ENCODE data around the gene GAL3ST3. TPM values are rescaled to one million over a fixed set of nuclear protein-coding genes. Genes with fewer than 3 reads are reported as not detected.

GAL3ST3 gene
- total and polyA plus RNA-seq, 2 experiments from 2014 or later: 15.6 to 63.4 TPM

DNA sequence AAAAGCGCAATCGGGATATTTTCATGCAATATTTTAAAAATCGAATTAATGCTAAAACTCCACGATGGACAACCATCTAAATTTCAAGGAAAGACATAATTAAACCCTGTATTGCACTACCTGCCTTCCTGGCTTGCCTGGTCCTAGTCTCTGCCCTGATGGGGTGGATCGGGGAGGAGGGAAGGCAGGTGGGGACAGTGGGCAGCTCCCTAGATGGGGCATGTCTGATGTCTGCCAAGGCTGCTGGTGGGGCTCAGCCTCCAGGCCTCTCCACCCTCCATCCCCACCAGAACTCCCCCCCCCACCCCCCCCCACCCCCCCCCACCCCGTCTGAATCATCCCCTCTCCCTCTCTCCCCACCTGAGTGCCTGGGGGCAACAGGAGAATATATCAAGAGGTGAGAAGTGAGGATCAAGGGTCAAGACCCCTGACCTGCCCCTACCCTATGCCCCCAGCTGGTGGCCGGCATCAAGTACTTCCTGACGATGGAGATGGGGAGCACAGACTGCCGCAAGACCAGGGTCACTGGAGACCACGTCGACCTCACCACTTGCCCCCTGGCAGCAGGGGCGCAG lies 36.5 kb downstream of the GAL3ST3 start:
- 0 out of 2 replicates have a peak, but pooled peaks cover 3% of the 10 kb centered on the region for H3F3A ChIP-seq (replicated peaks; ENCODE audit: low read depth)
- no peaks in the 10 kb centered on the region for H3K4me1 ChIP-seq (ENCODE audit: insufficient read depth)
- H3K4me3 ChIP-seq: peak overlapping the region; percentile 57
- H3K27ac ChIP-seq (ENCODE audit: low read depth): no peak overlapping the region
- H3K4me2 ChIP-seq: peak overlapping the region; percentile 80
- no peak for ATAC-seq
- Mint-ChIP-seq H3K4me1 (peaks cover 6% of the 10 kb centered on the region; the same call in 2 of the 3 replicates), H3K9me3 (no peaks in the 10 kb centered on the region), H3K36me3 (ENCODE audit: low read depth) (no peaks in the 10 kb centered on the region), H3K4me3 (peak overlapping the region; percentile 56; the same call in 2 of the 3 replicates), H3K27ac (no peak overlapping the region), H3K27me3 (ENCODE audit: insufficient read depth, low read depth, poor library complexity) (peaks cover 15% of the 10 kb centered on the region)
- no peaks in the 10 kb centered on the region for H4K20me1 ChIP-seq (replicated peaks; ENCODE audit: insufficient read depth)
- H3K27me3 ChIP-seq (ENCODE audit: insufficient read depth): peaks cover 23% of the 10 kb centered on the region
- H2AFZ ChIP-seq: peak overlapping the region; percentile 97; the same call in 1 of the 2 replicates
- H3K79me2 ChIP-seq (replicated peaks; ENCODE audit: insufficient read depth): no peaks in the 10 kb centered on the region
- no peak for DNase-seq (ENCODE audit: low spot score)
- no peaks in the 10 kb centered on the region for H3K9me2 ChIP-seq (ENCODE audit: insufficient read depth)
- no peaks in the 10 kb centered on the region for H3K36me3 ChIP-seq (ENCODE audit: insufficient read depth)
- TF ChIP-seq EZH2 (IDR thresholded peaks at IDR 0.05; ENCODE audit: low read depth, unreplicated experiment): no peak
- TF ChIP-seq, protein P1, sequence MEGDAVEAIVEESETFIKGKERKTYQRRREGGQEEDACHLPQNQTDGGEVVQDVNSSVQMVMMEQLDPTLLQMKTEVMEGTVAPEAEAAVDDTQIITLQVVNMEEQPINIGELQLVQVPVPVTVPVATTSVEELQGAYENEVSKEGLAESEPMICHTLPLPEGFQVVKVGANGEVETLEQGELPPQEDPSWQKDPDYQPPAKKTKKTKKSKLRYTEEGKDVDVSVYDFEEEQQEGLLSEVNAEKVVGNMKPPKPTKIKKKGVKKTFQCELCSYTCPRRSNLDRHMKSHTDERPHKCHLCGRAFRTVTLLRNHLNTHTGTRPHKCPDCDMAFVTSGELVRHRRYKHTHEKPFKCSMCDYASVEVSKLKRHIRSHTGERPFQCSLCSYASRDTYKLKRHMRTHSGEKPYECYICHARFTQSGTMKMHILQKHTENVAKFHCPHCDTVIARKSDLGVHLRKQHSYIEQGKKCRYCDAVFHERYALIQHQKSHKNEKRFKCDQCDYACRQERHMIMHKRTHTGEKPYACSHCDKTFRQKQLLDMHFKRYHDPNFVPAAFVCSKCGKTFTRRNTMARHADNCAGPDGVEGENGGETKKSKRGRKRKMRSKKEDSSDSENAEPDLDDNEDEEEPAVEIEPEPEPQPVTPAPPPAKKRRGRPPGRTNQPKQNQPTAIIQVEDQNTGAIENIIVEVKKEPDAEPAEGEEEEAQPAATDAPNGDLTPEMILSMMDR (conservative IDR thresholded peaks at IDR 0.05; ENCODE audit: low read depth in 2 of 2): no peak
- no peak for TF ChIP-seq JUNB (IDR thresholded peaks at IDR 0.05; ENCODE audit: unreplicated experiment)
- TF ChIP-seq, protein P2, sequence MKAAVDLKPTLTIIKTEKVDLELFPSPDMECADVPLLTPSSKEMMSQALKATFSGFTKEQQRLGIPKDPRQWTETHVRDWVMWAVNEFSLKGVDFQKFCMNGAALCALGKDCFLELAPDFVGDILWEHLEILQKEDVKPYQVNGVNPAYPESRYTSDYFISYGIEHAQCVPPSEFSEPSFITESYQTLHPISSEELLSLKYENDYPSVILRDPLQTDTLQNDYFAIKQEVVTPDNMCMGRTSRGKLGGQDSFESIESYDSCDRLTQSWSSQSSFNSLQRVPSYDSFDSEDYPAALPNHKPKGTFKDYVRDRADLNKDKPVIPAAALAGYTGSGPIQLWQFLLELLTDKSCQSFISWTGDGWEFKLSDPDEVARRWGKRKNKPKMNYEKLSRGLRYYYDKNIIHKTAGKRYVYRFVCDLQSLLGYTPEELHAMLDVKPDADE (IDR thresholded peaks at IDR 0.05): no peak
- no peak for TF ChIP-seq STAT1 (IDR thresholded peaks at IDR 0.05; ENCODE audit: unreplicated experiment)
- TF ChIP-seq, protein P3, sequence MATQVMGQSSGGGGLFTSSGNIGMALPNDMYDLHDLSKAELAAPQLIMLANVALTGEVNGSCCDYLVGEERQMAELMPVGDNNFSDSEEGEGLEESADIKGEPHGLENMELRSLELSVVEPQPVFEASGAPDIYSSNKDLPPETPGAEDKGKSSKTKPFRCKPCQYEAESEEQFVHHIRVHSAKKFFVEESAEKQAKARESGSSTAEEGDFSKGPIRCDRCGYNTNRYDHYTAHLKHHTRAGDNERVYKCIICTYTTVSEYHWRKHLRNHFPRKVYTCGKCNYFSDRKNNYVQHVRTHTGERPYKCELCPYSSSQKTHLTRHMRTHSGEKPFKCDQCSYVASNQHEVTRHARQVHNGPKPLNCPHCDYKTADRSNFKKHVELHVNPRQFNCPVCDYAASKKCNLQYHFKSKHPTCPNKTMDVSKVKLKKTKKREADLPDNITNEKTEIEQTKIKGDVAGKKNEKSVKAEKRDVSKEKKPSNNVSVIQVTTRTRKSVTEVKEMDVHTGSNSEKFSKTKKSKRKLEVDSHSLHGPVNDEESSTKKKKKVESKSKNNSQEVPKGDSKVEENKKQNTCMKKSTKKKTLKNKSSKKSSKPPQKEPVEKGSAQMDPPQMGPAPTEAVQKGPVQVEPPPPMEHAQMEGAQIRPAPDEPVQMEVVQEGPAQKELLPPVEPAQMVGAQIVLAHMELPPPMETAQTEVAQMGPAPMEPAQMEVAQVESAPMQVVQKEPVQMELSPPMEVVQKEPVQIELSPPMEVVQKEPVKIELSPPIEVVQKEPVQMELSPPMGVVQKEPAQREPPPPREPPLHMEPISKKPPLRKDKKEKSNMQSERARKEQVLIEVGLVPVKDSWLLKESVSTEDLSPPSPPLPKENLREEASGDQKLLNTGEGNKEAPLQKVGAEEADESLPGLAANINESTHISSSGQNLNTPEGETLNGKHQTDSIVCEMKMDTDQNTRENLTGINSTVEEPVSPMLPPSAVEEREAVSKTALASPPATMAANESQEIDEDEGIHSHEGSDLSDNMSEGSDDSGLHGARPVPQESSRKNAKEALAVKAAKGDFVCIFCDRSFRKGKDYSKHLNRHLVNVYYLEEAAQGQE (IDR thresholded peaks at IDR 0.05; ENCODE audit: unreplicated experiment): no peak

GRCh38 chr11:66011785-66012303 lies 37.1 kb downstream of the GAL3ST3 start, which contains the start of gene CST6:
Gene CST6 (plus strand): TSS chr11:66012008. CDS start chr11:66012045, 37 bp downstream.
- DNase-seq (ENCODE audit: low spot score) (peak; percentile 68), ATAC-seq (peak; percentile 63)
- peaks cover 23% of the 10 kb centered on the region for H3K27me3 ChIP-seq (ENCODE audit: insufficient read depth)
- H3K36me3 ChIP-seq (ENCODE audit: insufficient read depth): no peaks in the 10 kb centered on the region
- peak within 1 kb of the TSS; percentile 57 for H3K4me3 ChIP-seq
- H3K4me2 ChIP-seq: peak within 1 kb of the TSS; percentile 80
- H4K20me1 ChIP-seq (replicated peaks; ENCODE audit: insufficient read depth): no peaks in the 10 kb centered on the region
- no peak within 1 kb of the TSS for H3K27ac ChIP-seq (ENCODE audit: low read depth)
- Mint-ChIP-seq H3K36me3 (ENCODE audit: low read depth) (no peaks in the 10 kb centered on the region), H3K9me3 (no peaks in the 10 kb centered on the region), H3K27me3 (ENCODE audit: insufficient read depth, low read depth, poor library complexity) (peaks cover 16% of the 10 kb centered on the region), H3K4me3 (peak within 1 kb of the TSS; percentile 56), H3K27ac (no peak within 1 kb of the TSS), H3K4me1 (peaks cover 11% of the 10 kb centered on the region; the same call in 2 of the 3 replicates)
- H3F3A ChIP-seq (replicated peaks; ENCODE audit: low read depth): 0 out of 2 replicates have a peak, but pooled peaks cover 3% of the 10 kb centered on the region
- no peaks in the 10 kb centered on the region for H3K9me2 ChIP-seq (ENCODE audit: insufficient read depth)
- peak within 1 kb of the TSS; percentile 97 for H2AFZ ChIP-seq
- H3K79me2 ChIP-seq (replicated peaks; ENCODE audit: insufficient read depth): no peaks in the 10 kb centered on the region
- 0 out of 2 replicates have a peak, but pooled peaks cover 4% of the 10 kb centered on the region for H3K4me1 ChIP-seq (ENCODE audit: insufficient read depth)
- TF ChIP-seq, protein P3 (IDR thresholded peaks at IDR 0.05; ENCODE audit: unreplicated experiment): no peak
